DND-41 (cell line): ENCODE results near the gene SYNCRIP.
A peak's percentile ranks its signal among the peaks of the same experiment; 100 is the strongest.

Experiments
- ATAC-seq: fragments of 200-7000 bp; cut with Tn5 transposase; 3 replicates; pipeline ENCODE4 v1.9.1; 2021; ENCODE audit warnings: low read depth; ENCODE audit not compliant: insufficient read depth
- DNase-seq: peaks from one replicate; pipeline ENCODE4 v3.0.0-alpha.2; 2020
- H2AFZ ChIP-seq: 2 replicates; pipeline ENCODE4 v1.6.0; 2012; ENCODE audit warnings: low read depth, low read length
- H3K27ac ChIP-seq: 2 replicates; pipeline ENCODE4 v1.5.1; 2012; ENCODE audit warnings: low read length, inconsistent platforms
- H3K27me3 ChIP-seq: fragments of 200-600 bp; sonication (generic); 2 replicates; pipeline ENCODE4 v1.6.0; 2012; ENCODE audit warnings: low read length, mild to moderate bottlenecking, inconsistent platforms; ENCODE audit not compliant: insufficient read depth, poor library complexity
- H3K36me3 ChIP-seq: 2 replicates; pipeline ENCODE4 v1.5.1; 2012; ENCODE audit warnings: low read length, inconsistent platforms; ENCODE audit not compliant: insufficient read depth
- H3K4me1 ChIP-seq: 2 replicates; pipeline ENCODE4 v1.5.1; 2012; ENCODE audit warnings: mild to moderate bottlenecking, low read length; ENCODE audit not compliant: insufficient read depth
- H3K4me2 ChIP-seq: 2 replicates; pipeline ENCODE4 v1.6.0; 2012; ENCODE audit warnings: mild to moderate bottlenecking, moderate library complexity, low read length, inconsistent platforms; ENCODE audit not compliant: insufficient read depth
- H3K4me3 ChIP-seq, 2 experiments: fragments of 200-600 bp in 1 of 2; shearing (Covaris generic) in 1 of 2; 2 replicates each; pipeline ENCODE4 v1.5.1; 2012 to 2016; ENCODE audit warnings: inconsistent platforms in 2 of 2, low read length in 2 of 2, mild to moderate bottlenecking in 2 of 2, low read depth in 1 of 2, moderate library complexity in 1 of 2
- H3K79me2 ChIP-seq: 2 replicates; pipeline ENCODE4 v1.6.0; 2012; ENCODE audit warnings: low read length, inconsistent platforms; ENCODE audit not compliant: insufficient read depth
- H3K9ac ChIP-seq: 2 replicates; pipeline ENCODE4 v1.6.0; 2012; ENCODE audit warnings: low read depth, mild to moderate bottlenecking, inconsistent platforms, low read length, moderate library complexity
- H3K9me3 ChIP-seq: 2 replicates; pipeline ENCODE4 v1.5.1; 2012; ENCODE audit warnings: low read length, moderate library complexity, mild to moderate bottlenecking, inconsistent platforms; ENCODE audit not compliant: insufficient read depth, severe bottlenecking
- H4K20me1 ChIP-seq: 2 replicates; pipeline ENCODE4 v1.6.0; 2012; ENCODE audit warnings: low read length; ENCODE audit not compliant: insufficient read depth
- EZH2 ChIP-seq: IDR thresholded peaks from 3 replicates; pipeline ENCODE4 v1.6.1; 2012; ENCODE audit warnings: borderline replicate concordance, low read depth, mild to moderate bottlenecking, moderate library complexity, low read length, inconsistent platforms; ENCODE audit not compliant: severe bottlenecking
- TF ChIP-seq, protein P1 (sequence below): IDR thresholded peaks from 2 replicates; pipeline ENCODE4 v1.5.1; 2012; ENCODE audit warnings: borderline replicate concordance, low read length, moderate library complexity, mild to moderate bottlenecking; ENCODE audit not compliant: poor library complexity, severe bottlenecking; ENCODE audit errors: extremely low read depth

Gene SYNCRIP

DNA sequence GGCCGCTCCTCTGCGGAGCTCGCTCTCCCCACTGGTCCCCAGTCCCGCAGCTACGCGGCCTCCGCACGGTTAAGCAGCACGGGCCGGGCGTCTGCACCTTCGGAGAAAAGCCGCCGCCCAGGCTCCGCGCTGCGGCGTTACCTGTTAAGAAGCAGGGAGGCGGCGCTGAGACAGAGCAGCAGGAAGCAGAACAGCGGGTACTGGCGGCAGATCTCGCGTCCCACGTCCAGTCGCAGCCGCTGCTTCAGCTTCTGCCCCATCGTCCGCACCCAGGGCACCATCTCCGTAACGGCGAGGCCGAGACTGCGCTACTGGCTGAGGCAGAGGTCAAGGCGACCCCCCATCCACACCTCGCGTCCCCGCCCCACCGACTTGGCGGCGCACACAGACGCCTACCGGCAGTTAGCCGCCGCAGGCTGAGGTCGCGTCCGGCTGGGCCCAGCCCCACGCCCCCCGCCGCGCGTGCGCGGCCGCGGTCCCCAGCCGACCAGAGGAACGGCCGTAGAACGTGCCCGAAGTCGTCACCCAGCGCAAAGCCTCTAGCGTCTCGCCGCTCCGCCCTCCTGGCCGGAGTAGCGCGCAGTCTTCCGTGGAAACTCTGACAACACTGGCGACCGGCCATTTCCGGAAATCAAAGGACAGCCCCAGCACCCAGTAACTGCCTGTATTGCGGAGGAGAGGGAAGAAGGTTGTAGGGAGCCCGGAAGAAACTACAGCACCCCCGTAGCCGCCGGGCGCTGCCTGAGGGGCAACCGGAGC is 49.1 kb downstream of the SYNCRIP start, which contains the start of gene SNX14:
SNX14 (minus strand) TSS at position 421 of the 759 bp plus-strand sequence; CDS start at position 281, 140 bp downstream.
- peak; percentile 77 for DNase-seq
- ATAC-seq: peak; percentile 85
- peaks cover 4% of the 10 kb centered on the region; the same call in 1 of the 2 replicates for H3K36me3 ChIP-seq
- peaks cover 21% of the 10 kb centered on the region for H3K4me1 ChIP-seq
- H3K9me3 ChIP-seq: no peaks in the 10 kb centered on the region
- TF ChIP-seq, protein P1, sequence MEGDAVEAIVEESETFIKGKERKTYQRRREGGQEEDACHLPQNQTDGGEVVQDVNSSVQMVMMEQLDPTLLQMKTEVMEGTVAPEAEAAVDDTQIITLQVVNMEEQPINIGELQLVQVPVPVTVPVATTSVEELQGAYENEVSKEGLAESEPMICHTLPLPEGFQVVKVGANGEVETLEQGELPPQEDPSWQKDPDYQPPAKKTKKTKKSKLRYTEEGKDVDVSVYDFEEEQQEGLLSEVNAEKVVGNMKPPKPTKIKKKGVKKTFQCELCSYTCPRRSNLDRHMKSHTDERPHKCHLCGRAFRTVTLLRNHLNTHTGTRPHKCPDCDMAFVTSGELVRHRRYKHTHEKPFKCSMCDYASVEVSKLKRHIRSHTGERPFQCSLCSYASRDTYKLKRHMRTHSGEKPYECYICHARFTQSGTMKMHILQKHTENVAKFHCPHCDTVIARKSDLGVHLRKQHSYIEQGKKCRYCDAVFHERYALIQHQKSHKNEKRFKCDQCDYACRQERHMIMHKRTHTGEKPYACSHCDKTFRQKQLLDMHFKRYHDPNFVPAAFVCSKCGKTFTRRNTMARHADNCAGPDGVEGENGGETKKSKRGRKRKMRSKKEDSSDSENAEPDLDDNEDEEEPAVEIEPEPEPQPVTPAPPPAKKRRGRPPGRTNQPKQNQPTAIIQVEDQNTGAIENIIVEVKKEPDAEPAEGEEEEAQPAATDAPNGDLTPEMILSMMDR: no peak
- TF ChIP-seq EZH2: peak; percentile 61
- H3K4me3 ChIP-seq: peak within 1 kb of the TSS; percentile 75 to 82
- H4K20me1 ChIP-seq: no peaks in the 10 kb centered on the region
- H3K9ac ChIP-seq: peak within 1 kb of the TSS; percentile 90
- H3K4me2 ChIP-seq: peak within 1 kb of the TSS; percentile 94
- H2AFZ ChIP-seq: peak within 1 kb of the TSS; percentile 96
- H3K79me2 ChIP-seq: peaks cover 35% of the 10 kb centered on the region
- peaks cover 11% of the 10 kb centered on the region for H3K27me3 ChIP-seq
- H3K27ac ChIP-seq: peak within 1 kb of the TSS; percentile 57

DNA sequence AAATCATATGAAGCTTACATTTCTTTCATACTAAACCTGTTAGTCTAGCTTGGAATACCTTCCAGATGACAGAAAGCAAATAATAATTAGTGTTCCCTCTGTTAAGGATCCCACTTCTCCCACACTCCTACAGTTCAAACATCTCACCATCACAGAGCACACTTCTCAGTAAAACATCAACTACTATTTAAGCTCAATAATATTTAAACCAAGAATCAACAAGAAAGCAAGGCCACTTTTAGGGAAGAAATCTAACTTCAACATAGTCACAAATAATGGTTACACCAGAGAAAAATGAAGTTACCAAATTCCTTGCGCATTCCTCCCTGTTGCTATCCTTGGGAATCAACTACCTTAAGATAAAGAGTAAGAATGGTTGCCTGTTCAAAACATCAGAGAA is 50.7 kb downstream of the SYNCRIP start:
- no peaks in the 10 kb centered on the region for H4K20me1 ChIP-seq
- no peak overlapping the region for H3K27ac ChIP-seq
- TF ChIP-seq EZH2: no peak
- TF ChIP-seq, protein P1: no peak
- H3K79me2 ChIP-seq: peaks cover 38% of the 10 kb centered on the region
- peaks cover 4% of the 10 kb centered on the region; the same call in 1 of the 2 replicates for H3K36me3 ChIP-seq
- DNase-seq (no peak), ATAC-seq (no peak)
- H3K27me3 ChIP-seq: peaks cover 11% of the 10 kb centered on the region
- peak overlapping the region in 1 of 2 experiments; percentile 82; a peak in 3 of 4 replicates for H3K4me3 ChIP-seq
- H3K4me2 ChIP-seq: peak overlapping the region; percentile 94
- H3K9me3 ChIP-seq: no peaks in the 10 kb centered on the region
- H2AFZ ChIP-seq: no peak overlapping the region
- peaks cover 21% of the 10 kb centered on the region for H3K4me1 ChIP-seq
- no peak overlapping the region; the same call in 1 of the 2 replicates for H3K9ac ChIP-seq

DNA sequence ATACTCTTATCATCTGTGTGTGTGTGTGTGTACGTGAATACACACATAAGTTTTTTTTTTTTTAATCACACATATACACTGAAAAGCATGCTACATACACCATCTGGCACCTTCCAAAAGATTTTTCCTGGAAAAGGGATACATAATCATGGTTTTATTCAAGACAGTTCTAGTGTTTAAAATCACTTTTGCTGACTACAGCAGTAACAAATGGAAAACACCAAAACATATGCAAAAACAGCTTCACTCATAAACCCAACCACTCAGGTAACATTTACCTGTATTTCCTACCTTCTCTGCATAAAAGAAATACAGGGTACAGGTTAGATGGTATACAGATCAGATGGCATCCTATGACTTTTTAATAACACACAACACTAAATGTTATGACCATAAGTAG is 51.5 kb downstream of the SYNCRIP start:
- Histone ChIP-seq H3K27me3 (peaks cover 11% of the 10 kb centered on the region), H3K79me2 (peaks cover 40% of the 10 kb centered on the region), H3K36me3 (peaks cover 4% of the 10 kb centered on the region; the same call in 1 of the 2 replicates), H2AFZ (no peak overlapping the region), H3K4me1 (peaks cover 21% of the 10 kb centered on the region), H3K27ac (no peak overlapping the region), H3K9ac (no peak overlapping the region), H3K9me3 (no peaks in the 10 kb centered on the region), H3K4me2 (no peak overlapping the region), H4K20me1 (no peaks in the 10 kb centered on the region), H3K4me3 (no peak overlapping the region)
- TF ChIP-seq, protein P1: no peak
- TF ChIP-seq EZH2: no peak
- DNase-seq: no peak
- no peak for ATAC-seq
